Activated CD8-positive, alpha-beta memory T cell treated with anti-CD3 and anti-CD28 coated beads for 48 hours (primary cell): ENCODE results near the gene DUSP16.
"Not testable (repeated sequence)": the region's sequence is repeated elsewhere in the genome, so short reads cannot be mapped to it uniquely, and the experiment has no call there.

Source experiments
- DNase-seq, 3 experiments: peaks; one replicate each; pipeline ENCODE4 v3.0.0-alpha.2; 2020; ENCODE audit warnings: low read depth in 2 of 3, low spot score in 2 of 3

The DUSP16 gene

GRCh38 chr12:12522657-12523056, 40.0 kb downstream of the DUSP16 start:
- DNase-seq: not testable (repeated sequence)

- DNase-seq: no peak
Measured at GRCh38 chr12:12521888-12522287, 40.8 kb downstream of the DUSP16 start.

- DNase-seq: no peak
Measured at GRCh38 chr12:12521044-12521485, 41.6 kb downstream of the DUSP16 start.

DNA sequence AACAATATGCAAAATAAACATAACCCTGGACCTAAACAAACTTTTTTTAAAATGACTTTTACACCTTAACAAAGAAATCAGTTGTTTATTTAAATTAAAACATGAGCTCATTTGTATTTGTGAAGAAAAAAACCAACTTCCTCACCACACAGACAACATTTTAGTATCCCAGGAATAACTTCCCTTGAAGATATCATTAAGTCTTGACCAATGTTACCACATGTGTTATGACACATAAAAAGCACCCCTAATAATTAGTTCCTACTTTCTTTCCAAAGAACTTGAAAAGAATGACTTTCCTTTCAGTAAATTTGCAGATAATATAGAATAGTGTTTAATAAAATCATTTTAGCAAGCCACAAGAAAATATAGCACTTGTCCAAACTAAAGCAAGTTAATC, 42.4 kb downstream of the DUSP16 start:
- DNase-seq: no peak

- DNase-seq: no peak
Measured at GRCh38 chr12:12519354-12519998, 43.2 kb downstream of the DUSP16 start.

- DNase-seq: no peak
Measured at GRCh38 chr12:12518919-12519318, 43.7 kb downstream of the DUSP16 start.

GRCh38 chr12:12518464-12518845, 44.2 kb downstream of the DUSP16 start:
- no peak for DNase-seq

DNA sequence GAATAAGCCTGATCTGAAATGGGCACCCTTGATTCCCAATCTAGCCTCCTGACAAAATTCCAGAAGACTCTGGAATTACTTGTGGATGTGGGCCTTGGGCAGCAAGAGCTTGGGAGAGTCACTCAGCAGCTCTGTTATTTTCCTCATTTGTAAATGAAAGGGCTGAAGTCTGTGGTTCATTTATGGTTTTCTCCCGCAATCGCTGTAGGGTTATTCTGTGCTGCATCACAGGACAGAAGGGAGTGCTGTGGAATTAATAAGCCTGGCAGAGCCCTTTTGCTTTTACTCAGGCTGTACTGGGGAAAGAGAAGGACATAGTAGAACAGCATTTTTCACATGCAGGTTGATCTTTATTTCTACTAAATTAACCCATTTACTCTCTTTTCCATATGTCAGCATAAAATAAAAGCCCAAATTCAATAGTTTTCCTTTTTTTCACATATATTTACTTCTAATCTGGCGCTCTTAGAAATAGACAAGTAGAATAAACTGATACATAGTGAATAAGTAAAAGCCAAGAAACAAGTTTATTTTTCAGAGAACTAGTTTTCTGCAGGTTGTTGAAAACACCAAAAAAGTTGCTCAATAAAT, 49.2 kb downstream of the DUSP16 start:
- DNase-seq: no peak

DNA sequence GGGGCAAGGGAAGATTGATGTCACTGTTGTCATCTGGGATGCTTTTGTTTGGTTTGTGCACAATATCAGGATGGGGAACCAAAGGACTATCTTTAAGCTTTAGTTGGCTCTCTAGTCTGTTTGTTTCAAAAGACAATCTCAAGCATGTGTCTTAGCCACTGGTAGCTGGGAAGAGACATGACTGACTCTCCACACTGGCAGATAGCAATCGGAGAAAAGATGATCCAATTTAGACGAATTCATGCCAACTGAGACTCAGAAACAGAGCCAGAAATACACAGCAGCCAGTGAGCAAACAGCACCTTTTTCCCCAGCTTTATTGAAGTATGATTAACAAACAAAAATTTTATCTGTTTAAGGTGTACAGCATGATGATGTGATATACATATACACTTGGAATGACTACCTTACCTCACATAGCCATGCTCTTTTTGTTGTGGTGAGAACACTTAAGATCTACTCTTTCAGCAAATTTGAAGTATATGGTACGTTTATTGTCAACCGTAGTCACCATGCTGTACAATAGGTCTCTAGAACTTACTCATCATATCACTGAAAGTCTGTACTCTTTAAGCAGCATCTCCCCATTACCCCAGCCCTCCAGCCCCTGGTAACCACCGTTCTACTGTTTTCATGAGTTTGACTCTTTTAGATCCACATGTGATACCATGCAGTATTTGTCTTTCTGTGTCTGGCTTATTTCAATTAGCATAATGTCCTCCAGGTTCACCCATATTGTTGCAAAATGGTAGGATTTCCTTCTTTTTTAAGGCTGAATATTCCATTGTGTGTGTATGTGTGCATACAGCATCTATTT, 50.6 kb downstream of the DUSP16 start:
- DNase-seq: no peak

GRCh38 chr12:12511021-12511783, 51.5 kb downstream of the DUSP16 start:
- DNase-seq: no peak

GRCh38 chr12:12510551-12510950, 52.1 kb downstream of the DUSP16 start:
- no peak for DNase-seq

DNA sequence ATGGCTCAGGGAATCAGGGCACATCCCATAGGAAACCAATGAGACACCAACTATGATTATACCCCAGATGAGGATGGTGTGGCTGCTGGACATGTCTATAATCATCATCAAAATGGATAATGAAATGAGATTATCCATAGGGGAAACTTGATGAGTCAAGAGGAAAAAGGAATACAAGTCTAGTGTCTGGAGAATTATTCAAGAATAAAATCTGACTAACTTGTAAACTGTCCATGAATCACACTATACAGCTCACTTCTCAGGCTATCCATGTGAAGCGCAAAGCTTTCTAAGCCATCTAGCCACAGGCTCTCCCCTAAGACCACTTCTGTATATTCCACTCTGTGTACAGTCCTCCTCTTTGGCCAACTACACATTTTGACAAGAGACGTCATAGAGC, 52.5 kb downstream of the DUSP16 start:
- no peak for DNase-seq

- no peak for DNase-seq
Measured at GRCh38 chr12:12508612-12509011, 54.1 kb downstream of the DUSP16 start.

DNA sequence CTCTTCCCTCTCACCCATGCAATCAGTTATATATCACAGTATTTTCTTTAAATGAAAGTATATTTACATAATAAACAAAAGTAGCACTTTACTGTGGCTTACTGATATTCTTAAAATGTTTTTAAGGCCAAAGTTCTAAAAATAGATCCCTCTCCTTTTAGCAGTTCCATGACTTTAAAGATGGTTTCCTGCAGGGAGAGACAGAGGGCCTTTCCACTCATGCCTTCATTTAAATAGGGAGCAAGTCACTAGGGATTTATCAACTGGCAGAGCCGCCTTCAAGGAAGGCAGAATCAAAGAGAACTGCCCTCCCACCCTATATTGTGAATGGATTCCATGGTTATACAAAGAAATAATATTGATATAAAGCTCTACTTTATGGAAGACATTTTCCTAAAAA, 55.5 kb downstream of the DUSP16 start:
- no peak for DNase-seq

DNA sequence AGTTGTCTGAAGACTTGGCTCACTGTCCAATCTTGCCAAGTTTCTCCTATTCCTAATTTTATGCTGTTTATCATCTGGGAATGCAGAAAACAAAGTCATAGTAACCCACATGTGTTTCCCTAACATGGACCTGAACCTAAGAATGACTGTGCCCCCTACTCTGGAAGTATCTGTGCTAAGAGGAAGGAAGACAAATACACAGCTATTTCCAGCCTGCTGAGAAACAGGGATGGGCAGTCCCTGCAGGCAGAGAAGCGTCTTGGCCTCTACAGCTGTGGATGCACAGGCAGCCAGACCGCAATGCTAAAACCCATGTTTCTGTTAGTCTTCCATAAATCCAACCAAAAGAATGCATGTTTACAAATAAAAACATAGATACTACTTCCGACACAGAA, 56.2 kb downstream of the DUSP16 start:
- DNase-seq: no peak

DNA sequence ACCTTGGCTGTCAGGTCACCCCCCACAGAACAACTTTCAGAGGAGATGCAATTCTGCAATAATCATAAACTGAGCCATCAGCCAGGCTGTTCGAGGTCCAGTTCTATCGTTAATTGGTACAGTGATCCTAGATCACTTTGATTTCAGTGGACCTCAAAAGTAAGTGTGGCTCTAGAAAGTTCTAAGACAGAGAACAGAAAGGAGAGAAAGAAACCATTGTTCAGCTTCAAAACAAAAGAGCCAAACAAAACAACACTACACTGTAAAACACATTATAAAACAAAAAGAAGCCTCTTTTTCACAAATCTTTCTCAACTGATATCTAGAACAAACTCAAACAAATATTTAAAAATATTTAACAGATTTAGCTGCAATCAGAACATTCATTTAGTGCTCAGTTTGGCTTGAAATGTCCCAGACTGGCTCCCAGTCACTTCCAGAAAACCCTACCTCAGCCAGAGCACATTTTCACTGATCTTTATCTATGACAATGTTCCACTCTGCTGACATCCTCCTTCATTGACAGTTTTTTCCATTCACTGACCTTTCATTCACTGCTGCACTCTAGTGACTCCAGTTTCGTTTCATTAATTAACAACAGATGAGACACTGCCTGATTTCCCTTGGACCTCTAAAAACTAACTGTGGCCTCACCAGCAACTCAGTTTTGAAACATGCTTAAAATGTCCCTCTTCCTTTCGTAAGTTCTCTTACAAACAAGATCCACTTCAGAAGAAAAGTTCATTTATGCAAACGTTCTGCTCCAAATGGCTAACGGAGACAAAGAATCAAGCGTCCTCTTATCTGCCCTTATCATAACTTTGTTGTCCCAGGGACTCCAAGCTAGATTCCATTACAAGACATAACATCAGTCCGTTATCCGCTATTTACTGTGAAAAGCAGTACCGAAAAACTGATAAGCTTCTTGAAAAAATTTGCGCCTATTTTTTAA, 56.8 kb downstream of the DUSP16 start:
- DNase-seq: no peak

GRCh38 chr12:12503384-12504078, 59.1 kb downstream of the DUSP16 start:
- no peak for DNase-seq

DNA sequence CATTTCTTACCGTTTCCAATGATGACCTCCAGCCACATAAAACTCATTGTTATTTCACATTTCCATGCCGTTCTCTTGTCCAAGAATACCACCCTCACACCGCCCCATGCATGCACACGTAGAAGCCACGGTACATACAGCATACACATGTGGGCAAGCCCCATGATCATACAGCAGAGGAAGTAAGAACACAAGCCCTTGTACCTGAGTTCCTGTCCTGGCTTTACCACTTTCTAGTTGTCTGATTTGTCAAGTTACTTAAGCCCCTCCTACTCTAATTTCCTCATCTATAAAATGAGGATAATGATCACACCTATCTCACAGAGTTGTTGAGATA, 59.9 kb downstream of the DUSP16 start:
- DNase-seq: no peak

DNA sequence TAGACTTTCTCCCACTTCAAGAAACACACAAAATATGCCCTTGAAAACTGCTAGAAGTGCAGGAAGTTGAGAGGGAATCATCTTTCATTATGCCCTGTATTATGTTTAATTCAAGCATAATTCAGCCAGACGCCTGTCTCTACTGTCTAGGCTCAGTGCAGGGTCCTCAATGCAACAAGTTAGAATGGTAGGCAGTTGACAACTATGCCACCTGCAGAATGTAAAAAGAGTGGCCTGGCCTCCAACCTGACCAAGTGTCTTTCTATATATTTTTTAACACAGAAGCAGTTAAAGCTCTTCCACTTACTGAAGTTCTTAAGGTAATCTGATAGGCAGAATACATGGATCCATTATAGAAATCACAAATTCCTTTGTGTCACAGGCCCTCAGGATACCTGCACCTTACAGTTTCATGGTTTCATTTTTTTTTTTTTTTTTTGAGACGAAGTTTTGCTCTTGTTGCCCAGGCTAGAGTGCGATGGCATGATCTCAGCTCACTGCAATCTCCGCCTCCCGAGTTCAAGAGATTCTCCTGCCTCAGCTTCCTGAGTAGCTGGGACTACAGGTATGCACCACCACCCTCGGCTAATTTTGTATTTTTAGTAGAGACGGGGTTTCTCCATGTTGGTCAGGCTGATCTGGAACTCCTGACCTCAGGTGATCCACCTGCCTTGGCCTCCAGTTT, 60.4 kb downstream of the DUSP16 start:
- DNase-seq: not testable (repeated sequence)
